Fibroblast of peridontal ligament (primary cell): Measurements from ENCODE around the gene SLX4IP.
A peak's percentile ranks its signal among the peaks of the same experiment; 100 is the strongest.
"Not testable (repeated sequence)": the region's sequence is repeated elsewhere in the genome, so short reads cannot be mapped to it uniquely, and the experiment has no call there.

Experiments
- DNase-seq: peaks from one replicate; pipeline ENCODE4 v3.0.0-alpha.2; 2010; ENCODE audit errors: extremely low read depth

SLX4IP gene

DNA sequence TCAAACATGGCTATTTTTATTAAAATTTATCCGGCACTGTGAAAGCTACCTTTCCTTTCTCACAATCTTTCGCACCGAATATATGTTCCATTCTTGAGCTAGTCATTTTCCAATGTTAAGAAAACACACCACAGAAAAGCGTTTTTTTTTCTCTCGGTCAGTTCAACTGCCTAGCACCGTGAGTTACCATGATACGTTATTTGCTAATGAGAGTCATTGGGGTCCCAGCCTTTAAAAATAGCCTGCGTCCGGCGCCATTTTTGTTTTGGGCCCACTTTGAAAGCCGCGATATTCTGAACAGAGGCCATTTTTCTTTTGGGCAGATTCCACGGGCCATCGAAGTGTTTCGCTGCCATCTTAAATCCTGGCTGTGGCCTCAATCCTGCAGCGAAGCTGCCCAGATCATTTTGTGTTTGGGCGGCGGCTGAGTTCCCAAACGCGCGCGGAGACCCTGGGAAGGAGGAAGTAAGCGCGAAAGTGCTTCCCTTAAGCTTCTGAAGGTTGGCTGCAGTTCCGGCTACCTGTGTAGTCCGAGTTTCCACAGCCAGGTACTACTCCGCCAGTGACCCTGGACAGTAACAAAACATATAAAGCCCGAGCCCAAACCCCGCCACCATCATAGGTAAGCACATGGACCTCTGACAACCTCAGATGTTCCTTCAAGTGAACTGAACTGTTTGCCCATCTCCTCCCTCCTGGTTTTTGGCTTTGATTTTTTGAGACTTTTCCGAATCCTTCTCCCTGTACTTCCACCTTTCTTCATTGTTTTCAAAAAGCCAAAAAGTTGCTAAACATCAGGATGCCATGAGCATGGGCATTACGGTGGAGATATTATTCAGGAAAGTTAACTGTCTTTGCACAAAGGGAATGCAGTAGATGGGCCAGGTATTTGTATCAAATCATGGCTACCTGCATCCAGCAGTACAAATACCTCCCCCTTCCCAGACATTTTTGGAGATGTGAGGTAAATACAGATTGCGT is at the start of gene SLX4IP:
Gene SLX4IP (plus strand): TSS at position 474 of the 981 bp plus-strand sequence. CDS start 22,900 bp downstream, outside the sequence.
- peak; percentile 97 for DNase-seq

- DNase-seq = no peak
These were observed 49.1 kb upstream of the SLX4IP start for GRCh38 chr20:10385850-10386544.

DNA sequence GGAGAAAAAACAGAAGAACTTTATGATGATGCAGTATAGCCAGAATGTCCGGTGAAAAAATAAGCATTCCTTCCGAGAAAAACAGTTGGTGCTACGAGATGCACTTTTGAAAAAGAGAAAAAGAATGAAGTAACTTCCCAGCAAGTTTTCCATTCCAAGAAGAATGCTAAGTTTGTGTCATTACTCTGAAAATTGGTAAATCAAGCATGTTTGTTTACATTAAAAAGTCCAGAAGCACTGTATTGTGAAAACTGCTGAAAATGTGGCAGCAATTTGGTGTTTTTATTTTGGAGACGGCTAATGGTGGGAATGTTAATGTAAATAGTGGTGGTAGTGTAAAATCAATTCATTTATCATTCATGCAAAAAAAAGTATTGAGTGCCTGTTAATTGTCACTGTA is 47.4 kb upstream of the SLX4IP start:
- peak; percentile 56 for DNase-seq

GRCh38 chr20:10388597-10388996 is 46.5 kb upstream of the SLX4IP start:
- DNase-seq = no peak

DNA sequence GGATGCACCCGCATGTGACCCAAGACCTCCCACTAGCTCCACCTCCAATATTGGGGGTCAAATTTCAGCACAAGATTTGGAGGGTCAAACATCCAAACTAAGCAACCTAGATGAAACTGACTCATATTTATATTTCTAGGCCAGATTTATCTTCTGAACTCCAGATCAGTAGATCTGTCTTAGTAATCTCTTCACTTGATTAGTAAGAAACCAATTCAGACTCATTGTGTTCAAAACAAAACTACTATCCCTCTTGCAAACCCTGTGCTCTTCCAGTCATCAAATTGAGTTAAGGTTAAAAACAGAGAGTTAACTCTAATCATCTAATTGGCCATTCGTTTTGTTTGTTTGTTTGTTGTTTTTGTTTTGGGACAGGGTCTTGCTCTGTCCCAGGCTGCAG is 44.4 kb upstream of the SLX4IP start:
- no peak for DNase-seq

DNA sequence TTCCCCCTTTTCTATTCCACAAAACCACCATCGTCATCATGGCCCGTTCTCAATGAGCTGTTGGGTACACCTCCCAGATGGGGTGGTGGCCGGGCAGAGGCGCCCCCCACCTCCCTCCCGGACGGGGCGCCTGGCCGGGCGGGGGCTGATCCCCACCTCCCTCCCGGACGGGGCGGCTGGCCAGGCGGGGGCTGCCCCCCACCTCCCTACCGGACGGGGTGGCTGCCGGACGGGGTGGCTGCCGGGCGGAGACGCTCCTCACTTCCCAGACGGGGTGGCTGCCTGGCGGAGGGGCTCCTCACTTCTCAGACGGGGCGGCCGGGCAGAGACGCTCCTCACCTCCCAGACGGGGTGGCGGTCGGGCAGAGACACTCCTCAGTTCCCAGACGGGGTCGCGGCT is 40.4 kb upstream of the SLX4IP start:
- DNase-seq = not testable (repeated sequence)

- DNase-seq = no peak
These were observed 36.2 kb upstream of the SLX4IP start for GRCh38 chr20:10398834-10399369.

GRCh38 chr20:10402938-10403608 is 32.0 kb upstream of the SLX4IP start:
- DNase-seq = peak; percentile 61

- DNase-seq = peak; percentile 31
These were observed 31.0 kb upstream of the SLX4IP start for GRCh38 chr20:10404023-10404628.

- DNase-seq = no peak
These were observed 30.1 kb upstream of the SLX4IP start for GRCh38 chr20:10404959-10405530.

GRCh38 chr20:10408108-10408813 is 26.8 kb upstream of the SLX4IP start:
- DNase-seq = no peak

DNA sequence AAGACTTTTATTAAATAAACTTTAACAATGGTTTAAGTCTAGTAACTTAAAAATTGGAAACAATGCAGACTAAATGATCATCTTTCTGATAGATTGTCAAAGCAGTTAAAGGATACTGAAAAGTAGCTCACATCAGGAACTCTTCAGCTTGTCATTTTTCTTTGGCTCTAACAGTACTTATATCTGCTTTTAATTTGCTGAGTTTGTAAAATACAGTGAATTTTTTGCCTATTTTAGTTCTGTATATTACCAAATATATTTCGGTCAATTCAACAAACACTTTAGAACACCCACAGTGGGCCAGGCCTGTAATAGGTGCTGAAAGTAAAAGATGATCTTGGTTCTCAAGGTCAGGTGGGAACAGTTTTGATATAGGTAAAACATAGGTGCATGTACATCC is 23.4 kb upstream of the SLX4IP start:
- no peak for DNase-seq

DNA sequence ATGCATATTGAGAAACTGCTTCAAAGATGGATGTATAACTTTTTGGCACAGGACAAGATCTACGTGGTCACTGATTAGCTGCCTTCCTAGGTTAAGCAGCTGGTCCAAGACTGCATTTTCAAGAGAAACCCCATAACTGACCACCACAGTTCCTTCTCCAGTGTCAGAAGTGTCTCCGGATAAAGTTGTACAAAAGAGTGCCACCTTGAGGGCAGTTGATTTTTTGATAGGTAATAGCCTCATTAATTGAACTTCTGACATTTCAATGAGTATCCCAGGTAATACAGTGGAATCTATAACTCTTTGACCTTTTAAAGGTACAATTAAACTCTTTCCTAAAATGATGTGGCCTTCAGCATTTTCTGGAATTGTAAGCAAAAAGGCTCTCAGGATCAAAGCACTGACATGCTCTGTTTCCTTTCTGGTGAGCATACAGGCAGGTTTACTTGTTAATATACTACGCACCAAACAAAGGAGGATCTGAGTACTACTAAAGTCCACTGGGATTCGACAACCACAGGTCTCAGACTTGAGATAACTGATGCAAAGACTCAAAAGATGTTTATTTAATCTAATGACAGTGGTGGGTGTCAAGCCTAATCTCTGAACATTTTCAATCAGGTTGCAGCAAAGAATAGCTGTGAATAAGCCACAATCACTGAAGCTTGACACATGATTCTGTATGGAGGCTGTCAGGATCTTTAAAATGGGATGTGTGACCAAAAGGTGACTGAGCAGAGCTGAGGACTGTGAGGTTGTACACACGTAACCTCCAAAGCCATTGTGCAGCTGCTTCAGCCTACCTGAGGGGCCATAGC is 22.3 kb upstream of the SLX4IP start:
- peak; percentile 23 for DNase-seq

- DNase-seq = no peak
These were observed 20.0 kb upstream of the SLX4IP start for GRCh38 chr20:10415013-10415650.

DNA sequence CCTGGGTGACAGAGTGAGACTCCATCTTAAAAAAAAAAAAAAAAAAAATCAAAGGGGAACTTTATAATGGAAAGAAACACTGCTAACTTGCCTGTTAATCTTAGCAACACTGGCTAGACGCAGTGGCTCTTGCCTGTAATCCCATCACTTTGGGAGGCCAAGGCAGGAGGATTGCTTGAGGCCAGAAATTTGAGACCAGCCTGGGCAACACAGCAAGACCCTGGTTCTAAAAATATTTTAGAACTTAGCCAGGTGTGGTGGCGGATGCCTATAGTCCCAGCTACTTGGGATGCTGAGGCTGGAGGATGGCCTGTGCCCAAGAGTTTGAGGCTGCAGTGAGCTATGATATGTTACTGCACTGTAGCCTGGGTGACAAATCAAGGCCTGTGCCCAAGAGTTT is 17.9 kb upstream of the SLX4IP start:
- DNase-seq = not testable (repeated sequence)

- DNase-seq = no peak
These were observed 15.5 kb upstream of the SLX4IP start for GRCh38 chr20:10419550-10420133.

DNA sequence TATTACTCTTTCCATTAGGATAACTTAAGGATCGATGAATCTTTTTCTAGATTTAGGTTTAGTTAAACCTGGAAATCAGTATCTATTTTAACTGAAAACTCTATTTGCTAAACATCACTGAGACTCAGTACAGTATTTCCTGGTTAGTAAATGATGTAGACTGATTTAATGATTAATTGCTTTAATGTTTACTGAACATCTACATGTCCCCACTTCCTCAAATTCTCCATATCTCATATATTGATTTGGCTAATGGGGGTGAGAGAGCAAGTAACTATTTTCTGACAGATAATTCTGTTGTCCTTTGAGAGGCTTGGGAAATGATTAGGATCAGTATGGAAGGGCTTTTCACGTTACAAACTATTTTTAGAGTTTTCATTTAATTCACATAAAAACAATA is 11.4 kb upstream of the SLX4IP start:
- DNase-seq = no peak

- peak; percentile 87 for DNase-seq
These were observed 7.9 kb upstream of the SLX4IP start for GRCh38 chr20:10427060-10427692.
